Tibial nerve (tissue), 4 donors: ENCODE data around the gene SPATA2. TPM values are rescaled to one million over a fixed set of nuclear protein-coding genes. Genes with fewer than 3 reads are reported as not detected.

Experiments used
- DNase-seq, 2 donors: peaks; one replicate each; pipeline ENCODE4 v3.0.0-alpha.2; 2019; ENCODE audit warnings: low spot score in 2 of 2
- H3K27ac ChIP-seq, 4 donors: fragments of 200-600 bp; sonication (generic) in 3 of 4; one replicate each; pipeline ENCODE4 v1.5.1; 2017 to 2019; ENCODE audit warnings: mild to moderate bottlenecking in 1 of 4
- H3K27me3 ChIP-seq, 2 donors: fragments of 200-600 bp; sonication (generic) in 1 of 2; one replicate each; pipeline versions ENCODE4 v1.5.1 to v1.6.0; 2017 to 2019
- H3K36me3 ChIP-seq, 3 donors: fragments of 200-600 bp; sonication (generic); one replicate each; pipeline ENCODE4 v1.5.1; 2018 to 2019
- H3K4me1 ChIP-seq, 4 donors: fragments of 200-600 bp; sonication (generic) in 3 of 4; one replicate each; pipeline ENCODE4 v1.5.1; 2017 to 2019
- H3K4me3 ChIP-seq, 4 donors: fragments of 200-600 bp; sonication (generic) in 3 of 4; one replicate each; pipeline ENCODE4 v1.5.1; 2017 to 2019; ENCODE audit warnings: mild to moderate bottlenecking in 1 of 4, moderate library complexity in 1 of 4
- H3K9me3 ChIP-seq, 4 donors: fragments of 200-600 bp; sonication (generic) in 3 of 4; one replicate each; pipeline ENCODE4 v1.5.1; 2017 to 2019
- CTCF ChIP-seq, 5 experiments: fragments of 200-600 bp in 3 of 5; fragments of 450-650 bp in 2 of 5; sonication (generic) in 3 of 5; IDR thresholded peaks; one replicate each; pipeline ENCODE4 v1.5.1; 2016 to 2019; ENCODE audit warnings: antibody characterized with exemption in 5 of 5, mild to moderate bottlenecking in 3 of 5, moderate library complexity in 2 of 5
- EP300 ChIP-seq, 2 donors: sonication (generic); formaldehyde crosslinking; IDR thresholded peaks; one replicate each; pipeline ENCODE4 v1.6.1; 2017; ENCODE audit warnings: antibody characterized with exemption in 2 of 2, mild to moderate bottlenecking in 1 of 2
- POLR2A ChIP-seq, 2 donors: fragments of 450-650 bp; IDR thresholded peaks; one replicate each; pipeline ENCODE4 v1.6.1; 2017; ENCODE audit warnings: antibody characterized with exemption in 2 of 2, mild to moderate bottlenecking in 2 of 2, moderate library complexity in 2 of 2
- WGBS, 2 donors: methylation state at CpG; one replicate each; pipeline ENCODE4 v1.1.5; 2018; 5-methylcytosine and 5-hydroxymethylcytosine counted together
- total RNA-seq, 4 donors: library from RNA; depleted of rRNA; stranded (reverse); fragments of >200 nt; gene quantifications; one replicate each; pipeline ENCODE4 v1.1.0, GENCODE V29; 2016

Gene SPATA2
- total RNA-seq, 4 donors from 2014 or later, result 4.4 to 7.2 (median 6.3) TPM

- no peak for DNase-seq
- TF ChIP-seq EP300 (IDR thresholded peaks at IDR 0.05) (peak in 1 of 2 donors; percentile 4), POLR2A (IDR thresholded peaks at IDR 0.05) (no peak), CTCF (IDR thresholded peaks at IDR 0.05) (peak in 1 of 5 experiments; percentile 23)
These were observed 24.6 kb downstream of the SPATA2 start for GRCh38 chr20:49890471-49891361.

GRCh38 chr20:49889935-49890333 lies 25.4 kb downstream of the SPATA2 start:
- 68 to 70% methylated on average over 9 of the region's 9 CpGs for WGBS, 2 donors
- Histone ChIP-seq H3K27ac (peak overlapping the region in 2 of 4 donors; percentile 32 to 85), H3K9me3 (no peaks in the 10 kb centered on the region), H3K4me3 (no peak overlapping the region), H3K27me3 (no peaks in the 10 kb centered on the region), H3K4me1 (peaks cover 0 to 79% (median 34%) of the 10 kb centered on the region in 4 donors), H3K36me3 (peaks cover 0 to 30% (median 0%) of the 10 kb centered on the region in 3 donors)
- DNase-seq, result no peak
- TF ChIP-seq EP300 (IDR thresholded peaks at IDR 0.05) (no peak), CTCF (IDR thresholded peaks at IDR 0.05) (peak in 2 of 5 experiments; percentile 5 to 19)

More at GRCh38 chr20:49890471-49891361, 24.6 kb downstream of the SPATA2 start:
- Histone ChIP-seq H3K27ac (peak overlapping the region; percentile 17 to 85 (median 38)), H3K4me1 (peaks cover 0 to 79% (median 34%) of the 10 kb centered on the region in 4 donors), H3K36me3 (peaks cover 0 to 23% (median 0%) of the 10 kb centered on the region in 3 donors), H3K27me3 (no peaks in the 10 kb centered on the region), H3K4me3 (no peak overlapping the region), H3K9me3 (no peaks in the 10 kb centered on the region)
- WGBS, 2 donors, result 38 to 42% methylated on average over 21 of the region's 21 CpGs

GRCh38 chr20:49889001-49889934 lies 26.1 kb downstream of the SPATA2 start:
- peaks cover 0 to 37% (median 0%) of the 10 kb centered on the region in 3 donors for H3K36me3 ChIP-seq
- DNase-seq, result no peak
- WGBS, 2 donors, result 59 to 65% methylated on average over 9 of the region's 9 CpGs

GRCh38 chr20:49888212-49889000 lies 26.9 kb downstream of the SPATA2 start:
- Histone ChIP-seq H3K36me3 (peaks cover 0 to 44% (median 5%) of the 10 kb centered on the region in 3 donors), H3K4me1 (peaks cover 0 to 75% (median 34%) of the 10 kb centered on the region in 4 donors)
- peak in 1 of 2 donors; percentile 62 for DNase-seq

More at GRCh38 chr20:49889001-49889934, 26.1 kb downstream of the SPATA2 start:
- no peaks in the 10 kb centered on the region for H3K9me3 ChIP-seq
- H3K27ac ChIP-seq, result peak overlapping the region in 2 of 4 donors; percentile 36 to 85
- no peak for TF ChIP-seq EP300 (IDR thresholded peaks at IDR 0.05)
- TF ChIP-seq CTCF (IDR thresholded peaks at IDR 0.05), result no peak
- TF ChIP-seq POLR2A (IDR thresholded peaks at IDR 0.05), result no peak
- H3K4me3 ChIP-seq, result no peak overlapping the region
- peaks cover 0 to 79% (median 34%) of the 10 kb centered on the region in 4 donors for H3K4me1 ChIP-seq
- no peaks in the 10 kb centered on the region for H3K27me3 ChIP-seq

More at GRCh38 chr20:49888212-49889000, 26.9 kb downstream of the SPATA2 start:
- H3K27ac ChIP-seq, result peak overlapping the region in 3 of 4 donors; percentile 66 to 85 (median 81)
- H3K27me3 ChIP-seq, result no peaks in the 10 kb centered on the region
- 57 to 59% methylated on average over 18 of the region's 18 CpGs for WGBS, 2 donors
- TF ChIP-seq CTCF (IDR thresholded peaks at IDR 0.05), result peak; percentile 68 to 80 (median 77)
- TF ChIP-seq EP300 (IDR thresholded peaks at IDR 0.05), result peak in 1 of 2 donors; percentile 24
- no peak for TF ChIP-seq POLR2A (IDR thresholded peaks at IDR 0.05)
- H3K4me3 ChIP-seq, result no peak overlapping the region
- no peaks in the 10 kb centered on the region for H3K9me3 ChIP-seq
